HG03469 (cell line): ENCODE results near the gene FAM240A.
"Not testable (repeated sequence)": the region's sequence is repeated elsewhere in the genome, so short reads cannot be mapped to it uniquely, and the experiment has no call there.

ENCODE experiments used
- ATAC-seq: cut with Tn5 transposase; IDR thresholded peaks from one replicate; pipeline ENCODE4 v1.9.1; 2021; ENCODE audit warnings: mild to moderate bottlenecking, moderate library complexity, moderate number of reproducible peaks; ENCODE audit not compliant: unreplicated experiment

Gene FAM240A

DNA sequence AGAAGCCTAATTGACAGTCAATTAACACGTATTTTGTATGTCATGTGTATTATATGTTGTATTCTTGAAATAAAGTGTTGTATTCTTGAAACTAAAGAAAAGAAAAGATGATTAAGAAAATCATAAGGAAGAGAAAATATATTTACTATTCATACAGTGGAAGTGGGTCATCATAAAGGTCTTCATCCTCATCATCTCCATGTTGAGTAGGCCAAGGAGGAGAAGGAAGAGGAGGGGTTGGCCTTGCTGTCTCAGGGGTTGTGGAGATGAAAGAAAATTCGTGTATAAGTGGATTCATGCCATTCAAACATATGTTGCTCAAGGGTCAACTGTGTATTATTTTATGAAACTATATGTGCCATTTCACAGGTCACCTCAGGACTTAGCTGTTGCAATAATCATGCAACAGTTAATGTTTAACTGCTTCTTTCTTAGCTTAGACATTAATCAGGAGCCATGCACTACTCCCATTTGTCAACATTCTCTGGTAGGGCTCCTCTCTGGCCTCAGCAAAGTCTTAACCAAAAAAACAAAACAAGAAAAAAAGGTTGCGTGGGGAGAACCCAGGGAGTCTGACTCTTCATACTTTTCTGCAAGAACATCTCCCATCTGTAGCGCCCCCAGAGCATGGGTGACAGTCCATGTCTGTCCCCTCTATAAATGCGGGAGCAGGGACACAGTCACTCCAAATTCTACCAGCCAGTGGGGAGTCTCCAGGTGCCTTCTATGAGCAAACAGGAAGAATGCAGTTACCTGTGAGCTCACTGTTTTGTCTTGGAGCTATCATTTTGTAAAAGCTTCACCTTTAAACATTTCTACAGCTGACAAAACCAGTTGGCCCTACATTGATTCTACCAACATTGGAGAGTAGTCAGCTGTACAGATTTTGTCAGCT lies 26.3 kb upstream of the FAM240A start:
- ATAC-seq: no peak

DNA sequence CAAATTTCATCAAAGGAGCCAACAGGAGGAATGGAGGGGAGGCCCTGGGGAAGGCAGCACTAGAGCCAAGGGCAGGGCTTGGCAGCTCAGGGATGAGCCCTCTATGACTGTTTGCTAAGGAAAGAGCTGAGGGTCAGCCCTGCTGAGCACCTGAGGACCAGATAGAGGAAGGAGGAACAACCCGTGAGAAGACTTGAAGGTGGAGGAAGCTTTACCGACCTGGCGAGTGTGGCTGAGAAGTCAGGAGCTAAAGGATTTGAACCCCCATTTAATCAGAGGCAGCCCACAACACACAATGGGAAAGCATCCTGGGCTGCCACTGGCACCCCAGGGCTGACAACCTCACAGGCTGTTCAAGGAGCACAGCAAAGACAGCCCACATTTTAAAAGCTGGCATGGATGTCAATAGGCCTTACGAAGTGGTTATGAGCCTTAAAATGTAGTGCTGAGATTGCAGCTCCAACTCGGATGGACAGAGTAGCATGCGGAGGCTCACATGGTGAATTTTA lies 25.5 kb upstream of the FAM240A start:
- no peak for ATAC-seq

DNA sequence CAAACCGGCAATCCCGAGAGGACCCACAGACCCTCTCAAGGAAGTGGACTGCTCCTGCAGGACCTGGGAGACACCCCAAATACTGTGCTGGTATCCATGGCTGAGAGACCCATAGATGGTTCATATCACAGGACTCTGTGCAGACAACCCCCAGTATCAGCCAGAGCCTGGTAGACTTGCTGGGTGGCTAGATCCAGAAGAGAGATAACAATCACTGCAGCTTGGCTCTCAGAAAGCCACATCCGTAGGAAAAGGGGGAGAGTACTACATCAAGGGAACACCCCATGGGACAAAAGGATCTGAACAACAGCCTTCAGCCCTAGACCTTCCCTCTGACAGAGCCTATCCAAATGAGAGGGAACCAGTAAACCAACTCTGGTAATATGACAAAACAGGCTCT lies 25.1 kb upstream of the FAM240A start:
- ATAC-seq: not testable (repeated sequence)

DNA sequence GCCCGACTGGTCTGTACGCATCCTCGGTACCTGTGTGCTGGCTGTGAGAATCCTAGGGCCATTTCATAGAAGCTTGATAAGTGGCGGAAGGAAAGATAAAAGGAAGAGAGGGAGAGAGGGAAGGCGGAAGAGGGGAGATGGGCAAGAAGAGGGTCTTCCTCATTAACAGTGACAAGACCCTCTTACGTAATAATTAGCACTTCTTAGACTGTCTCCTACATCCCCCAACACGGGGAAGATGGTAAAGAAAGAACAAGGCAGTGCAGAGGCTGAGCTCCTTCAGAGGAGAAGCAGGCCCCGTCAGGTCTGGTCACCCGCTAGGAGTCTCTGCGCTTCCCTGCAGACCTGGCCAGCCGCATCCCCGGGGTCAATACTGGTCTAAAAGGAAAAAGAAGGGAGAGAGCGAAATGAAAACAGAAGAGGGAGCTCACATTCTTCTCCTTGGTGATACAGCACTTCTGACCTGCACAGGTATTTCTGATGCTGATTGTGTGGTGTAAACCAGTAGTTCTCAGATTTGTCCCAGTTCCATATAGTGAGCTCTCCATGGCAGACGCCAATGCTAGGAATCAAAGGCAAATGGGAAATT lies 19.0 kb upstream of the FAM240A start:
- no peak for ATAC-seq

DNA sequence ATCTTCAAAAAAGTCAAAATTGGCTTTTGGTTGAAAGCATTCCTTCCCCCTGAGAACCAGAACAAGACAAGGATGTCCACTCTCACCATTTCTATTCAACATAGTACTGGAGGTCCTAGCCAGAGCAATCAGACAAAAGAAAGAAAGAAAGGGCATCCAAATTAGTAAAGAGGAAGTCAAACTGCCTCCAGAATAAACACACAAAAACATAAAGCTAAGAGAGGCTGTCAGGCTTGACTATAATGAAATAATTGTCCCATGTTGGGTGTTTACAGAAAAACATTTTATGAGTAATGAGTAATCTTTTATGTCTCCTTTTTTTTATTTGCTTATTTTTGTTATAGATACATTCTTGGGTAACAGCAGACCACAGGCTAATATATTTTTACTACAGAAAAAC lies 18.3 kb upstream of the FAM240A start:
- no peak for ATAC-seq

DNA sequence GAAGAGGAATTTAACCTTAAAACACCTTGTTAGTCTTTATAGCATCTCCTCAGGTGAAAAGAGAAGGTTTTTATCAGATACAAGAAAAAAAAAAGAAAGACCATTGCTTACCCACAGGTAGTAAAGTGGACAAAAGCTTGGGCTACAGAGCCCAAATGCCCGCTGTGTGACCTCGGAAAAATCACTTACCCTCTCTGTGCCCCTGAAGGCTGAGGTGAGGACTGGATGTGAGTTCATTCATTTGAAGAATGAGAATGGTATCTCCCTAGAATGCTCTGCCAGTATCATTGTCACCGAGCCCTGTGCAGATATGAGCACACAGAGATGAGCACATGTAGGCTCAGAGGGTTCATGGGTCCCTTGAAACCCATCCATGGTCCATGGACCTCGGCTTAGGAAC lies 17.6 kb upstream of the FAM240A start:
- no peak for ATAC-seq

DNA sequence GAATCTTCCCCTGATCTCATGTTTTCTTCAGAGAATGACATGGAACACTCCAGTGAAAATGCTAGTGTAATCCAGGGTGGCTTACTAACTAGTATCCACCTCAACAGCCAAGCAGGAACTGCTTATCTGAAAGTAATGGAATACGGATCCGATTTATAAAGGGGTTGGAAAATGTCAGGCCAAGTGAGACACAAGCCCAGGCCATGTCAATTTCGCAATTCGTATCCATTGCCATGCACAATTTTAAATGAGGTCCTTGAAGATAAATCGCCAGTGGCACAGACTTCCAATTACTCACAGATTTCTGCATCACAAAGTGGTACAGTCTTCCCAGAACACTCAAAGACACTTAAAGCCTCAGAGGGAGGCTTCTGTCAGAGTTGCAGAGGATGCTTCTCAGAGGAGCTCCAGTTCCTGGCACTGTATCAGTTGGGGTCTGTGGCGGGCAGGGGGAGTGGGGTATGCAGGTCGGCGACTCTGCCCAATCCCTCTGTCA lies 16.5 kb upstream of the FAM240A start:
- ATAC-seq: no peak

DNA sequence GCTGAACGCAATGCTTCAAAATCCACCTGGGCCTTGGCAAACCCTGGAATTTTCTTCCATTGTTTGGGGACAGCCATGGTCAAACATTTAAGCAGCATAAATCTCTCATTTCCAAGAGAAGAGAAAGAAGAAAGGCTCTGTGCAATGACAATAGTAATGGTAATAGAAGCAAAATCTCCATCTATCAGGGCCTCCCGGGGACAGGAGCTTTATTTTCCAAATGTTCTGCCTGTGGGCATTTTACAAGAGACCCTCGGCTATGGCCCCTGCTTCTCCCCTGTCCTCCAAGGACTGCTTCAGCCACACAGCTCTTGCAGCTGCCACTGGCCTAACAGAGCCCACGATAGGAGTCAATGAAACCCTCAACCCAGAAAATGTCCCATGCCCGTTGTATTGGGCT lies 12.7 kb upstream of the FAM240A start:
- ATAC-seq: no peak

DNA sequence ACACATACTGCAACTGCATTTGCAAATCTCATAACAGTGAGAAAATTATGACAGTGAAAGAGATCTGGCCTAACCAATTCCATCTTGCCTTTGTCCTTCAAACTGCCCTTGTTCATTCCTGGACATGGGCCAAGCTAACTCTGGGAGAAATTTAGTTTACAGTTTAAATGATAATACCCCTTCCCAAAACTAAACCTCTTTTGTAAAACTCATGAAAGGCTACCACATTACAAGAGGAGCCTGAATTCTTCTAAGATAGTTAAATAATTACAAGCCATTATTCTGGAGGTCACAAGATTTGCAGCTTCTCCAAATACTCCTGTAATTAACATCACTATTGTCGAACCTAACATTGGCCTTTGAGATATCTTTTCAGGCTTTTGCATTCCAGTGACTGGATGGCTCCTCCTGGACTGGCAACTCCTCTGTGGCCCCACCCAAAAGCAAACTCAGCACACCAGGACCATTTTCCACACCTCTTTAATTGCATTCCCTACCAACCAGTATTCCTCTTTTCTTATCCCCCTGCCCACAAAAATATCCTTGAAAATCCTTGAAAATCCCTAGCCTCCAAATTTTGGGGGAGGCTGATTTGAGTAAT lies 8.8 kb upstream of the FAM240A start:
- no peak for ATAC-seq

DNA sequence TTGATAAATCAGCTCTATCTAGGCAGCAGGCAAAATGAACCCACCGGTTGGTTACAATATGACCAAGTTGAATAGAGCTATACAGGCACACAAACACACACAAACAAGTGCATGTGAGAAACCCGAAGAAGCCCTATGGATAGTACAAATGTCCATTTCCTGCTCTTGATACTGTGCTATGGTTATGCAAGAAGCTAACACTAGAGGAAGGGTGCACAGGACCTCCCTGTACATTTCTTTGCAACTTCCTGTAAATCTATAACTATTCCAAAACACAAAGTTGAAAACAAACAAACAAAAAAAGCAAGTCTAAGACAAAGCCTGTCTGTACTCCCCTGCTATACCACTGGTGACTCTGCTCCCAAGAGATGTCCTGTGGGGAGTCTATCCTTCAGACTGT lies 8.2 kb upstream of the FAM240A start:
- ATAC-seq: no peak

DNA sequence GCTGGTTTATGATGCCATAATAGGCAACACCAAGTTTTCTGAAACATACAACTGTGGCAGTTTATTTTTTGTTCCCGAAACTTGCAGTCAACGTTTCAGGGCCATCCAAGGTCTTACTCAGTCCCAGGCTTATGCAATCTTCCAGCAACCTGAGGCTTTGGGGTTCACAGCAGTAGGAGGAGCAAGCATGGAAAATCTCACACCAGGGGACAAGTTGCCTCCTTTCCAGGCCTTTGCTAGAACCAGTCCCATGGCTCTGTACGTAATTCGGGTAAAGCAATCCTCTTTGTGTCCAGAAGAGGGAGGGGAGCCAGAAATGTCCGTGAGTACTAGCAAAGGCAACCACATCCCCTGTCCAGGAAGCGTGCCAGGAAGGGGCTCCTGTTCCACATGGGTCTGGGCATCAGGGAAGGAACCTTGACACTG lies 4.7 kb upstream of the FAM240A start:
- ATAC-seq: no peak

DNA sequence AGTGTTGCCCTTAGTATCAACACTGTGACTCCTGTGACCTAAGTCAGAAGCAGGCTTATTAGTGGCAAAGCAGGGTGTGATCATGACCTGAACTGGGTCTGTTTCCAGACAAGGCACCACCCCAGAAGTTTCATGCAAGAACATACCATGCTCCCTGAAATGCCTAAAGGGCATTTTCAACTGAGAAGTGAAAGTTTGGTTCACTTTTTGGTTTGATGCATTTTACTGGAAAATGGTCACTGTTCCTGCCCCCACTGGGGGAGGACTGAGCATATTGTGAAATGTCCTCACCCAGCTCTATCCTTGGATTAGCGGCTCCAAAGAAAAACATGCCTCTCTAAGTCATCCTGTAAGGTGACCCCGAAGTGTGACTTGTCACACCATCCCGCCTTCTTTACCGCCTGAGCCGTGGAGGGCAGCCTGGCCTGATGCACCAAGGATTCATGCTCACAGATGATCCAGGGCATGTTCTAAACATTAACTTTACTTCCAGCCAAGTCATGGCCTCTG lies 3.1 kb upstream of the FAM240A start:
- ATAC-seq: no peak

DNA sequence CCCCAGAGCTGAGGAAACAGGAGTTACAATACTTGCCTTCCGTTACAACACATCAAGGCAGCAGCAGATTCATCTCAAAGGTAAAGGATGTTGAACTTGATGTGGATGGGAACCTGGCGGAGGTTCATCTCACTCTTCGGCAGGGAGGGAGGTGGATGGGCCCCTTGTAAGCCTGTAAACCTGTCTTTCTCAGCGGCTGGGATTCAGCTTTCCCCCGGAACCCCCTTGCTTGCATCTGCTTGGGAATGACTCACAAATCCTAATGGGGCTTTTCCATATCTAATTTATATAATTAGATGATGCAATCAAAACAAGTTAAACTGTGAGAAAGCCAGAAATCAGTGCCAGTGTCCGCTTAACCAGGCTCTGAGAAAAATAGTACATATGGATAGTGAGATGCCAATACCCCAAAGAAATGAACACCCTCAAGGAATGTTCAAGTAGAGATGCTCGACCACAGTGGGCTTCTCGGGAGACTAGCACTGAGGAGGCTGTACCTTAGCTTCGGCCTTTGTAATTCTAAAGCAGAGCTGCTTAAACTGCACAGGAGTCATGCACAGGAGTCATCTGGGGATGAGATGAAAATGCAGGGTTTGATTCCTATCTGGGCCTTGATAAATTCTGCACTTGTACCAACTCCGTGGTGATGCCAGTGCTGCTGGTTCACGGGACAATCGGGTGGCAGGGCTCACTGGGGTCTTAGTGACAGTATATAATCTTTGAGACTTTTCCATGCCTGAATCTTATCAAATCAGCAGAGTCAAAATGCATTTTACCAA lies 2.2 kb upstream of the FAM240A start:
- no peak for ATAC-seq

DNA sequence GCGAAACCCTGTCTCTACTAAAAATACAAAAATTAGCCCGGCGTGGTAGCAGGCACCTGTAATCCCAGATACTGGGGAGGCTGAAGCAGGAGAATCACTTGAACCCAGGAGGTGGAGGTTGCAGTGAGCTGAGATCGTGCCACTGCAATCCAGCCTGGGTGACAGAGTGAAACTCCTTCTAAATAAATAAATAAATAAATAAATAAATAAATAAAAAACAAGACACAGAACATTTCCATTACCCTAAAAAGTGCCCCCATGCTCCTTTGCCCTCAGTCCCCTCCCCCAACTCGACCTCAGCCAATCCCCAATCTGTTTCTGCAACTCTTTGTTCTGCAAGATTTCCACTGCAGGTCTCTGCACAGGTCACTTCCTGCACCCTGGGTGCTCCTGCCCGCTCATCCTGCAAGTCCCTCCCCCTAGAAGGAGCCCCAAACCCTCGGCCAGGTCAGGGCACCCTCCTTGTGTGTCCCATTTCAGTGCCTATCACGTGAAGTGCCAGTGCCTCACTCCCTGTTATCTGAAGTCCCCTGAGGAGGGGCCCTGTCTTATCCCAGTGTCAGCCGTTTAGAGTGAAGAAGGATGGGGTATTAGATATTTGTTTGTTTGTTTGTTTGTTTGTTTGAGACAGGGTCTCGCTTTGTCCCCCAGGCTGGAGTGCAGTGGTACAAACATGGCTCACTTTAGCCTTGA lies 1.1 kb downstream of the FAM240A start:
- ATAC-seq: no peak

DNA sequence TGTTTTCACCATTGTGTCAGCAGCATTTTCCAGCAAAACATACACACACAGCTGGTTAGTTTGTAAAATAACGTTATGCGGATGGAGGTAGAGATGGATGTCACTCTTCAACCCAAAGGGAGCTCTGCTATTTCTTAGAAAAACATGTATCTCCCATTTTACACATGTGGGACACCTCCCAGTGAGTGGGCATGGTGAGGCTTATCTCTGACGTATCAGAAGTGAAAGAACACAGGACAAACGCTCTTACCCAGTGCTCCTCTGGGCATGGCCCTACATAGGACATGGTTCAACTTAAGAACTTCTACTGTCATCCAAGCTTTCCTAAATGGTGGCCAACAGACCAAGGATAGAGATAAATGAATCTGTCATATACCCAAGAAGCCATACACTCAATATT lies 2.1 kb downstream of the FAM240A start:
- no peak for ATAC-seq

DNA sequence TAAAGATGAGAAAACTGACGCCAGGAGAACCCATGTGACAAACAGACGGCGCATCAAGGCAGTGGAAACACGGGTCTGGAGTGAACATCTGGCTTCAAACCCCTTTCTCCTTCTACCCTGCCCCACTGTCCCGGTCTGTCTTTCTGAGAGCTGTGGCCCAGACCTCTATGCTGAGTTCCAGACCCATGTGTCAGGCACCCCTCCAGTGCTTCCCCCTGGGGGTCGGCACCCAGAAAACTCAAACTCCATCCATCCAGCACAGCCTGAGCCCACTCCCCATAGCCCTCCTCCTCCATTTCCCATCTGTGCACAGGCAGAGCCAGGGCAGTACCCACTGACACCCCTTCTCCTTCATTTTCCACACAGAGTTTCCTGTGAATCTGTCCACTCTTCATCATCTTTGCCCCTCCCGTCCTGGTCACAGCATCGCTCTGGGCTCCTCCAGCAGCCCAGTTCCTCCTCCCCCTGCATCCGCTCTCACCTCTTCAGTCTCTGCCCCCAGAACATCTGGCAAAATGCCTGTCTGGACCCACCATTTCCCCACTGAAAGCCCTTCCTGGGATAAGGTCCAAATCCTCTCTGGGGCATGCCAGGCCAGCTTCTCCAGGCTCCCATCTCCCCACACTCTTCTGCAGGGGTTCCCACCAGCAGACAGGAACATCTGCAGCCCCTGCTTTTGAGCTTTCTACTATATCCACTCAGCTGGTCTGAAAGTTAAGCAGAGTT lies 2.9 kb downstream of the FAM240A start:
- no peak for ATAC-seq

DNA sequence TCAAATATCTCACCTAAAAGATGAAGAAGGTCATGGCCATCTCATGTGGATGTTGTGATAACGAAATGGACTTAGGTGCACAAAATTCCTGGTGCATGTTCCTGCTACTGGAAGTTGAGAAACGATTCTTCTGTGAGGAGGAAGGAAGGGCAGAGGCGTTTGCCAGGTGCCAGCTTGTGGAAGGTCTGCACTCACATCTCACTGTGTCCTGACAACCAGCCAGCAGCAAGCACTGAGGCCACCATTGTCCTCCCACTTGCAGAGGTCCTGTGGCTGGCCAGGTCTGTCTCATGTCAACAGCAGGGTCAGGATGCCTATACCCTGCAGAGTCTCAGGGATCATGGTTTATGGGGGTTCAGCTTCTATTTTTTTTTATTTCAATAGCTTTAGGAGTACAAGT lies 3.7 kb downstream of the FAM240A start:
- no peak for ATAC-seq

DNA sequence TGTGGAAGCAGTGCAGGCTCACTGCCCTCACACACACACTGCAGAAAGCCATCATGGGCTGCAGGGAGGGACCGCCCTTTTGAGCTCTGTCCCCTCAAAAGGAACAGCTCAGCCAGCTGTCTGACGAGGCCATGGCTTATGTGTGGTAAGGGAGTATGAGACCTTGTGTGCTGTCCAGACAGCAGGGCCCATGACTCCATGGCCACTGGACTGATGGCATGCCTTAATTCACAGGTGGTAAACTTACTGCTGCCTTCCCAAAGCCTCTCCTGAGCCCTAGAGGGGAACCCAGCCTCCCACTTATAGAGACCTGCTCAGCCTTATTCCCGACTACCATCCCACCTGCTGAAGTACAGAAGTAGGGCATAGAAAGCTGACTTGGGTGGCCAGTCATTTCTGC lies 5.6 kb downstream of the FAM240A start:
- ATAC-seq: no peak
